Ascending aorta (tissue), 2 donors: ENCODE data around the gene AKAP13. TPM values are rescaled to one million over a fixed set of nuclear protein-coding genes. Genes with fewer than 3 reads are reported as not detected.

Experiments used
- DNase-seq, 2 donors: peaks; one replicate each; pipeline ENCODE4 v3.0.0-alpha.2; 2019; ENCODE audit warnings: low spot score in 2 of 2
- H3K27ac ChIP-seq, 2 donors: fragments of 200-600 bp; sonication (generic); one replicate each; pipeline ENCODE4 v1.5.1; 2016 to 2017; ENCODE audit warnings: mild to moderate bottlenecking in 1 of 2
- H3K27me3 ChIP-seq: fragments of 200-600 bp; sonication (generic); one replicate; pipeline ENCODE4 v1.5.1; 2017
- H3K36me3 ChIP-seq, 2 donors: fragments of 200-600 bp; sonication (generic); one replicate each; pipeline ENCODE4 v1.5.1; 2016
- H3K4me1 ChIP-seq, 2 donors: fragments of 200-600 bp; sonication (generic); one replicate each; pipeline ENCODE4 v1.5.1; 2016 to 2017; ENCODE audit warnings: mild to moderate bottlenecking in 1 of 2
- H3K4me3 ChIP-seq, 2 donors: fragments of 200-600 bp; sonication (generic); one replicate each; pipeline ENCODE4 v1.5.1; 2016 to 2017; ENCODE audit warnings: mild to moderate bottlenecking in 1 of 2
- H3K9me3 ChIP-seq, 2 donors: fragments of 200-600 bp; sonication (generic); one replicate each; pipeline ENCODE4 v1.5.1; 2016
- CTCF ChIP-seq, 3 experiments: fragments of 200-600 bp in 2 of 3; fragments of 450-650 bp in 1 of 3; sonication (generic) in 2 of 3; IDR thresholded peaks; one replicate each; pipeline ENCODE4 v1.5.1; 2016 to 2019; ENCODE audit warnings: antibody characterized with exemption in 3 of 3, mild to moderate bottlenecking in 1 of 3, moderate library complexity in 1 of 3
- intact Hi-C: fragments of 100-400 bp; cut with DNase I; formaldehyde crosslinking; loops from one replicate; pipeline ENCODE4 v1.15.1; 2023
- total RNA-seq: library from RNA; depleted of rRNA; stranded (reverse); fragments of >200 nt; gene quantifications from one replicate; pipeline ENCODE4 v1.1.0, GENCODE V29; 2016

Gene AKAP13
- total RNA-seq, 1 donor from 2014 or later = 74.3 TPM

- Histone ChIP-seq H3K4me1 (peaks cover 12 to 52% of the 10 kb centered on the region in 2 donors), H3K27me3 (no peaks in the 10 kb centered on the region), H3K4me3 (no peak overlapping the region), H3K9me3 (no peaks in the 10 kb centered on the region), H3K27ac (peak overlapping the region; percentile 68 to 88), H3K36me3 (no peaks in the 10 kb centered on the region)
- TF ChIP-seq CTCF (IDR thresholded peaks at IDR 0.05) = no peak
- intact Hi-C loops = no loop called here
- DNase-seq = peak; percentile 23 to 83
These were observed 27.2 kb downstream of the AKAP13 start for GRCh38 chr15:85407421-85408269.

- DNase-seq = no peak
- intact Hi-C loops = no loop called here
- Histone ChIP-seq H3K4me1 (peaks cover 12 to 50% of the 10 kb centered on the region in 2 donors), H3K27me3 (no peaks in the 10 kb centered on the region), H3K4me3 (no peak overlapping the region), H3K36me3 (no peaks in the 10 kb centered on the region), H3K27ac (peak overlapping the region; percentile 68 to 88), H3K9me3 (no peaks in the 10 kb centered on the region)
- no peak for TF ChIP-seq CTCF (IDR thresholded peaks at IDR 0.05)
These were observed 27.9 kb downstream of the AKAP13 start for GRCh38 chr15:85408270-85408746.

- intact Hi-C loops = loop anchor here (5.0 kb wide), 1 partner anchor 115 kb away; no protein-coding TSS in a partner anchor
- TF ChIP-seq CTCF (IDR thresholded peaks at IDR 0.05) = no peak
- no peaks in the 10 kb centered on the region for H3K9me3 ChIP-seq
- H3K4me1 ChIP-seq = peaks cover 6 to 29% of the 10 kb centered on the region in 2 donors
- no peaks in the 10 kb centered on the region for H3K27me3 ChIP-seq
- no peak overlapping the region for H3K27ac ChIP-seq
- no peak for DNase-seq
- no peak overlapping the region for H3K4me3 ChIP-seq
- no peaks in the 10 kb centered on the region for H3K36me3 ChIP-seq
These were observed 31.7 kb downstream of the AKAP13 start for GRCh38 chr15:85412066-85412465.

GRCh38 chr15:85412956-85413854, 32.8 kb downstream of the AKAP13 start:
- Histone ChIP-seq H3K9me3 (no peaks in the 10 kb centered on the region), H3K4me1 (peaks cover 0 to 19% of the 10 kb centered on the region in 2 donors), H3K27ac (peak overlapping the region in 1 of 2 donors; percentile 30), H3K36me3 (no peaks in the 10 kb centered on the region), H3K4me3 (no peak overlapping the region), H3K27me3 (no peaks in the 10 kb centered on the region)
- TF ChIP-seq CTCF (IDR thresholded peaks at IDR 0.05) = peak in 1 of 3 experiments; percentile 8
- peak; percentile 59 to 78 for DNase-seq
- intact Hi-C loops = loop anchor here (5.0 kb wide), 1 partner anchor 116 kb away; no protein-coding TSS in a partner anchor

- Histone ChIP-seq H3K9me3 (no peaks in the 10 kb centered on the region), H3K27ac (peak overlapping the region in 1 of 2 donors; percentile 30), H3K4me3 (no peak overlapping the region), H3K36me3 (no peaks in the 10 kb centered on the region), H3K27me3 (no peaks in the 10 kb centered on the region), H3K4me1 (peaks cover 0 to 13% of the 10 kb centered on the region in 2 donors)
- TF ChIP-seq CTCF (IDR thresholded peaks at IDR 0.05) = no peak
- intact Hi-C loops = loop anchor here (5.0 kb wide), 1 partner anchor 117 kb away; no protein-coding TSS in a partner anchor
- no peak for DNase-seq
These were observed 33.6 kb downstream of the AKAP13 start for GRCh38 chr15:85414037-85414436.
